SK-N-MC (cell line): ENCODE results near the gene TNNC1.

Experiments used
- EZH2 ChIP-seq: fragments of 200-600 bp; sonication (generic); IDR thresholded peaks from one replicate; pipeline ENCODE4 v1.6.1; 2017; ENCODE audit warnings: antibody characterized with exemption
- POLR2AphosphoS5 ChIP-seq: IDR thresholded peaks from 2 replicates; pipeline ENCODE4 v1.6.1; 2012; ENCODE audit warnings: mild to moderate bottlenecking, low read depth, low read length, borderline replicate concordance

DNA sequence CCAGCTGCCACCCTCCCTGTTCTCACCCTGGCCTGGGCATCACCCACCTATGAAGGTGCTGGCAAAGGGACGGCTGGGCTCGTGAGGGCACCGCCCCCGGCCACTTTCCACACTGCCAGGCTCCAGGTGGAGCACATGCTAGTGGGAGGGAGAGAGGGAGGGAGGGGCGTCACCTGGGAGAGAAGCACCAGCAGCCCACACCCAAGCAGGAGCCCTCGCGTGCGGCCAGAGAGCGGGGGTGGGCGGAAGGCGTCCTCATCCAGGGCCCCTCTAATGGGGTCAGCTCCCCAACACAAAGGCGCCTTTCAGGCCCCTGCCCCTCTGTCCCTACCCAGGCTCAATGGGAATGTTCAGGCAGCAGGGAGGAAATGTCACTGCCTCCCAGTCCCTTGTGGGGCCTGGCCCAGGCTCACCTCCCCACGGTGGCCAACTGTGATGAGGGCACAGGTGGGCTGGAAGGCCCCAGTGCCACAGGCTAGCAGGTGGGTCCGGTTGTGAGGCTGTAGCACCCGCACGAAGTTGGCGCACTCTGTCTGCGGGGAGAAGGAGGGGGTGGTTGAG lies 12.0 kb downstream of the TNNC1 start:
- no peak for TF ChIP-seq POLR2AphosphoS5
- no peak for TF ChIP-seq EZH2
